Esophagus (tissue), 2 donors: ENCODE measurements around the gene CXCL8. TPM values are rescaled to one million over a fixed set of nuclear protein-coding genes. Genes with fewer than 3 reads are reported as not detected.

ENCODE experiments used
- H3K27ac ChIP-seq, 2 donors: one replicate each; pipeline ENCODE4 v1.5.1; 2013; ENCODE audit warnings: low read depth in 2 of 2, mild to moderate bottlenecking in 2 of 2, inconsistent platforms in 1 of 2, low read length in 1 of 2, moderate library complexity in 1 of 2
- H3K27me3 ChIP-seq, 2 donors: one replicate each; pipeline ENCODE4 v1.6.1; 2013; ENCODE audit warnings: low read length in 2 of 2, control low read depth in 1 of 2, mild to moderate bottlenecking in 1 of 2; ENCODE audit not compliant: insufficient read depth in 2 of 2, control insufficient read depth in 1 of 2
- H3K36me3 ChIP-seq, 2 donors: one replicate each; pipeline ENCODE4 v1.6.1; 2013; ENCODE audit warnings: low read length in 1 of 2; ENCODE audit not compliant: control insufficient read depth in 2 of 2, insufficient read depth in 2 of 2
- H3K4me1 ChIP-seq, 2 donors: one replicate each; pipeline ENCODE4 v1.6.1; 2013; ENCODE audit warnings: low read length in 1 of 2; ENCODE audit not compliant: control insufficient read depth in 2 of 2, insufficient read depth in 2 of 2
- H3K4me3 ChIP-seq, 2 donors: one replicate each; pipeline ENCODE4 v1.5.1; 2013; ENCODE audit warnings: low read length in 2 of 2, mild to moderate bottlenecking in 2 of 2, low read depth in 1 of 2, moderate library complexity in 1 of 2
- H3K9me3 ChIP-seq, 2 donors: one replicate each; pipeline ENCODE4 v1.6.1; 2013; ENCODE audit warnings: mild to moderate bottlenecking in 2 of 2, low read depth in 1 of 2, low read length in 1 of 2, moderate library complexity in 1 of 2; ENCODE audit not compliant: control insufficient read depth in 2 of 2, insufficient read depth in 1 of 2
- WGBS, 2 donors: extraction: QIAGEN DNeasy Blood & Tissue Kit; methylation state at CpG; one replicate each; pipeline ENCODE4 v1.1.7; 2013; 5-methylcytosine and 5-hydroxymethylcytosine counted together
- polyA plus RNA-seq, 2 donors: library from polyadenylated mRNA; stranded (reverse); fragments of 200-250 nt; gene quantifications; one replicate each; pipeline ENCODE4 v1.2.3, GENCODE V29; 2013
- donor health status: healthy with polysubstance abuse.
- donor health status: Bipolar disorder and iron deficiency.

CXCL8 gene
- polyA plus RNA-seq, 2 donors: 1.1 to 8.3 TPM

DNA sequence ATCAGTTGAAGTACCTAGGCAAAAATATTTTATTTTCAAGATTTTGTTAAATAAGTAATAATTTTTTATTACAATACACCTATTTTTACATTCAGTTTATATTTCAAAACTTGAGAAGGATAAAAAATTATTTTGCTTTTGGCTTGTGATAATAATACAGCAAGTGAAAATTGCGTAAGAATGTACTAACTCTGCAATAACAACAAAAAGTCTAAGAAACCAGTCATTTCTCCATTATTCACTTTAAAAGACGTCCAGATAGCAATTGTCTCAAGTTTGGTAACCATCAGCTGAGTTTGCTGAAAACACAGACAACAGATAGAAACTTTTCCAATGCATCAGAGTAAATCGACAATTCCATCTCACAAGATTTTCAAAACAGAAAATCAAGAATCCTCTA lies 12.1 kb downstream of the CXCL8 start:
- Histone ChIP-seq H3K9me3 (no peaks in the 10 kb centered on the region), H3K27ac (no peak overlapping the region), H3K4me3 (no peak overlapping the region), H3K4me1 (no peaks in the 10 kb centered on the region), H3K27me3 (no peaks in the 10 kb centered on the region), H3K36me3 (no peaks in the 10 kb centered on the region)
- WGBS, 2 donors: 74 to 78% methylated on average over 3 of the region's 3 CpGs

DNA sequence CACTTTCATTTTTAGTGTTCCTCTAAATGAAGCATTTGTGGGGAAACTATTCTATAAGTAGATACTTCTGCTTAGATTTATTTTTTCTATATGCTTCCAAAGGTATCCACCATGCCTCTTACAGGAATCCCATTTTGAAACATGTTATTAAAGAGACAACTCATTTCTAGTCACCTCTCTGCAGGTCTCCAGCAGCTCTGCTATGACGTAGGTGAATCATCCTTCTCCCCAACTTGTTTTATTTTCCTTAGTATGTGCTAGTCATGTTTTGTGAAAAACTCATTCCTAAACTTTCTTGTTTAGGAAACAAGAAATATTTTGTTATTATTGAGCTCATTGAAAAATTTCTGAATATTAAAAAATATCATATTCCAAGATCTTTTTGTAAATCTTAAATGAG lies 12.8 kb downstream of the CXCL8 start:
- H3K27me3 ChIP-seq: no peaks in the 10 kb centered on the region

DNA sequence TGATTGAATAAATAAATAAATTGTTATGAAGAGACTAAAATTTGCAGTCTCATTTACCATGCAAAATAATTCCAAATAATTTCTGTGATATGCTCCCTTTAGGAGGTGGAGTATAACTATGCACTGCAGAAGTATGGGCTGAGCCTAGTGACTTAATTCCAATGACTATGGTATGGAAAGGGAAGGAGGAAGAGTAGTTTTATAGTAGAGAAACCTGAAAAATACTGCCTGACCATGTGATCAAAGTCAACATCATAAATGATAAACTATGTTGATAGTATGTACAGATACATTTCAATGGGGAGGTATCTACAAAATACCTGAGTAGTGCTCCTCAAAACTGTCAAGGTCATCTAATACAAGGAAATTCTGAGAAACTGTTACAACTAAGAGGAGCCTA lies 14.6 kb downstream of the CXCL8 start:
- Histone ChIP-seq H3K4me3 (no peak overlapping the region), H3K4me1 (no peaks in the 10 kb centered on the region), H3K27me3 (no peaks in the 10 kb centered on the region), H3K36me3 (no peaks in the 10 kb centered on the region), H3K27ac (no peak overlapping the region), H3K9me3 (no peaks in the 10 kb centered on the region)

More for the DNA sequence above, 12.8 kb downstream of the CXCL8 start:
- Histone ChIP-seq H3K27ac (no peak overlapping the region), H3K36me3 (no peaks in the 10 kb centered on the region), H3K4me3 (no peak overlapping the region), H3K4me1 (no peaks in the 10 kb centered on the region), H3K9me3 (no peaks in the 10 kb centered on the region)
- 72 to 83% methylated on average over 1 of the region's 1 CpG for WGBS, 2 donors

DNA sequence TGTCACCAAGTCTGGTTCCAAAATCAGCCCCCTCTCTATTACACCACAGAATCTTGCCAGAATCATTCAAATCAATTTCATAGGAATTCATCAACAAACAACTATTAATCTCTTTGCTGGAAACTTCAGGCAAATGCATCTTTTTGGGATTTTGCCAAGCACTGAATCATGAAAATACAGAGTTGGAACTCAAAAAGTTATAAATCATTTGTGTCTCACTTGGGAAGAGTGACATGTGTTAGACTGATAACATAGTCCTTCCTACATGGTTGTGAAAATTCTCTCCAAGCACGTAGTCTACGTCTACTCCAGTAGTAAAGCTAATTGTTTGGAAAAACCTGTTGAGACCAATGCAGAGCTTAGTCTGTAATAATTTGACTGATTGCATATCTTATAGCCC lies 19.0 kb downstream of the CXCL8 start:
- Histone ChIP-seq H3K36me3 (no peaks in the 10 kb centered on the region), H3K9me3 (no peaks in the 10 kb centered on the region), H3K4me1 (no peaks in the 10 kb centered on the region), H3K27me3 (no peaks in the 10 kb centered on the region), H3K27ac (no peak overlapping the region), H3K4me3 (no peak overlapping the region)
- 69 to 79% methylated on average over 2 of the region's 2 CpGs for WGBS, 2 donors

DNA sequence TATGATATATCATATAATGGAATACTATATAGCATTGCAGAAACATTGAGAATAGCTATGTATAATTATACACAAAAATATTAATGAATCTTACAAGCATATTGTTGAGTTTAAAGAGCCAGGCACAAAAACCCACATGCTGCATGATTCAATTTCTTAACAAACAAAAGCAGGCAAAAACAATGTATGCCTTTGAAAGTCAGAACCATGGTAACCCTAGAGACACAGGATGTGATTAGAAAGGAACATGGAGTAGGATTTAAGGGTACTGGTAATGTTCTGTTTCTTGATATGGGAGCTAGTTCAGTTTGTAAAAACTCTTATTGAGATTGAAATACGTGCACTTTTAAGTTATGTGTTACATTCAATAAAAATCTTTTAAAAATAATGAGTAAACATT lies 21.5 kb downstream of the CXCL8 start:
- no peaks in the 10 kb centered on the region for H3K36me3 ChIP-seq
- no peaks in the 10 kb centered on the region for H3K27me3 ChIP-seq
- no peak overlapping the region for H3K4me3 ChIP-seq
- no peaks in the 10 kb centered on the region for H3K9me3 ChIP-seq
- WGBS, 2 donors: 75 to 81% methylated on average over 1 of the region's 1 CpG
- no peaks in the 10 kb centered on the region for H3K4me1 ChIP-seq
- H3K27ac ChIP-seq: no peak overlapping the region

DNA sequence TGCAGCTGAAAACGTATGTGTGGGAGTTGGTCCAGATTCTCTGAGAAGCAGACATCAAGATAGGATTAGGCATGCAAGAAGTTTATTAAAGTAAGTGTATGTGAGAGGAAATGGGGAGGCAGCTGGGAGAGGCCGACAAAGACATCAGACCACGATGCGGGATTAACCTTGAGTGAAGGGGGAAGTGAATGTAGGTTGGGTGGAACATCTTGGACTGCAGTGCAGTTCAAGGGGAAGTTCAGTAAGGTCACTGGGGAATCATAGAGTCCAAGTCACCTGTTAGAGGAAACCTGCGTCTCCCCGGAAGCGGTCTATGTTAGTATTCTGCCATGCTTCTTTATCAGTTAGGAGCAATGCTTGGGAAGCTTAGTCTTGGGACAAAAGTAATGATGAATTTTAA lies 22.0 kb downstream of the CXCL8 start:
- WGBS, 2 donors: 63 to 69% methylated on average over 7 of the region's 7 CpGs
- no peak overlapping the region for H3K4me3 ChIP-seq
- H3K27me3 ChIP-seq: no peaks in the 10 kb centered on the region
- H3K9me3 ChIP-seq: no peaks in the 10 kb centered on the region
- no peaks in the 10 kb centered on the region for H3K4me1 ChIP-seq
- no peaks in the 10 kb centered on the region for H3K36me3 ChIP-seq
- no peak overlapping the region for H3K27ac ChIP-seq

DNA sequence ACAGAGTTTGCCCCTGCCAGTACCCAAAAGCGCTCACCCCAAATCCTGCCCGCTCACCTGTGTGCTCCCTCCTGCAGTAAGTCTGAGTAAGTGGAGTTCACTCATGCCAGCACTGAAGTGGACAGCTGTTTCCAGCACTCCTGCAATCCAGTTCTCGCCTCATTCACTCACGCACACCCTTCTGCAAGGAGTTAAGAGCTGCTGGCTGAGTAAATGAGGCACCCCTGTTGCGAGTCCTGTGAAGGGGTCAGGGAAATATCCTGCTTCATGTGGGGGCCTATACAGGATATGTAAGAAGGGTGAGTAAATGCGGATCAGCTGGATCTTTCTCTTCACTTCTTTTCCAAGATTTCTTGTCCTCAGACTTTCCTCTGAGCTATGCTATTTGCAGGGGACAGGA lies 23.5 kb downstream of the CXCL8 start:
- no peaks in the 10 kb centered on the region for H3K36me3 ChIP-seq
- H3K4me1 ChIP-seq: no peaks in the 10 kb centered on the region
- H3K27me3 ChIP-seq: no peaks in the 10 kb centered on the region
- no peaks in the 10 kb centered on the region for H3K9me3 ChIP-seq
- 96% methylated on average over 6 of the region's 6 CpGs for WGBS, 2 donors
- H3K4me3 ChIP-seq: no peak overlapping the region
- H3K27ac ChIP-seq: no peak overlapping the region

DNA sequence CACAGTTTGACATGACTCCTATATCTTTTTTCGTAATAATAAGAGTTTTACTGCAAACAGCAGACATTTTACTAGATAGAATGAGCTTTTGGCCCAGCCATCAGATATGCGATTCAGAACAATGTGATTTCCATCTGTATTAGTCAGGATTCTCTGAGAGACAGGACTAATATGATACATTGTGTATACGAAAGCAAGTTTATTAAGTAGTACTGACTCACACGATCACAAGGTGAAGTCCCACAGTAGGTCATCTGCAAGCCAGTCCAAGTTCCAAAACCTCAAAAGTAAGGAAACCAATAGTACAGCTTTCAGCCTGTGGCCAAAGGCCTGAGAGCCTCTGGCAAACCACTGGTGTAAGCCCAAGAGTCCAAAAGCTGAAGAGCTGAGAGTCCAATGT lies 24.1 kb downstream of the CXCL8 start:
- Histone ChIP-seq H3K4me1 (no peaks in the 10 kb centered on the region), H3K9me3 (no peaks in the 10 kb centered on the region), H3K27ac (no peak overlapping the region), H3K36me3 (no peaks in the 10 kb centered on the region), H3K4me3 (no peak overlapping the region), H3K27me3 (no peaks in the 10 kb centered on the region)
- 73 to 87% methylated on average over 4 of the region's 4 CpGs for WGBS, 2 donors

DNA sequence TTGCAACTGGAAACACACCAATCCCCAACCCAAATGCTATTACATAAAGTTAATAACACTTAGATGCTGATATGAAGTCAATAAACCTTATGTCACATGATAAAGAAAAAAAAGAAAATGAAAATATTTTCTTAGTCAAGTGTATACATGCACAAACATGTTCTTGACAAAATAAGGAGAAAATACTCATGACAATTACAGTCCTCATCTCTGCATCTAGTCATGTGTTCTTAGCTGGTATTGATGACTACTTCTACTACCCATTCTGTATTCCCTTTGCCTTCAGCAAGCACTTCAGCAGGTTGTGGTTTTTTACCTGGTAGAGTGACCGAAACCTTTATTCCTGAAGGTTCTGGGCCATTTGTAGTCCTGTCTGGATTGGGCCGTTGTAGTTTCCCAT lies 24.9 kb downstream of the CXCL8 start:
- no peak overlapping the region for H3K4me3 ChIP-seq
- no peaks in the 10 kb centered on the region for H3K9me3 ChIP-seq
- H3K4me1 ChIP-seq: no peaks in the 10 kb centered on the region
- H3K36me3 ChIP-seq: no peaks in the 10 kb centered on the region
- H3K27me3 ChIP-seq: no peaks in the 10 kb centered on the region
- H3K27ac ChIP-seq: no peak overlapping the region
- WGBS, 2 donors: 77 to 95% methylated on average over 2 of the region's 2 CpGs

DNA sequence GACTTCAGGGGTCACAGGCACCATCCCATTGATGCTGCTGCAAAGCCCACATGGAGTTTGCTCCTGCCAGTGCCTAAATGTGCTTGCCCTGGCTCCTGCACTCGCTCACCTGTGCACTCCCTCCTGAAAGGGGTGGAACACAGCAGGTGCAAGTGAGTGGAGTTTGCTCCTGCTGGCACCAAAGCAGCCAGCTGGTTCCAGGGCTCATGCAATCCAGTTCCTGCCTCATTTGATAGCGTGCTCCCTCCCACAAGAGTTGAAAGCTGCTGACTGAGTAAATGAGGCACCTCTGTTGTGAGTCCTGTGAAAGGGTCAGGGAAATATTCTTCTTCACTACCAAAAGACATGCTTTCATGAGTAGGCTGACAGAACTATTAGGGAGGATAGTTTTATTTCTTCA lies 30.5 kb downstream of the CXCL8 start:
- H3K4me3 ChIP-seq: no peak overlapping the region
- no peaks in the 10 kb centered on the region for H3K9me3 ChIP-seq
- H3K36me3 ChIP-seq: no peaks in the 10 kb centered on the region
- H3K27ac ChIP-seq: no peak overlapping the region
- H3K27me3 ChIP-seq: no peaks in the 10 kb centered on the region
- 51 to 61% methylated on average over 2 of the region's 2 CpGs for WGBS, 2 donors
- H3K4me1 ChIP-seq: no peaks in the 10 kb centered on the region
